B cell (primary cell): Measurements from ENCODE around the gene HDAC9. TPM values are rescaled to one million over a fixed set of nuclear protein-coding genes. Genes with fewer than 3 reads are reported as not detected.

Experiments
- ATAC-seq: fragments of 200-7000 bp; cut with Tn5 transposase; one replicate; pipeline ENCODE4 v1.10.0; 2021; ENCODE audit warnings: low read depth, mild to moderate bottlenecking, moderate number of reproducible peaks, moderate library complexity
- CTCF ChIA-PET: fragments of 350-600 bp; sonication (Branson Sonifier 250); formaldehyde crosslinking; loops from one replicate; lab custom pipeline; 2021; ENCODE audit warnings: antibody characterized with exemption, inconsistent platforms; lab: Charles Lee
- POLR2A ChIA-PET: fragments of 350-600 bp; sonication (Branson Sonifier 250); formaldehyde crosslinking; loops from one replicate; lab custom pipeline; 2021; ENCODE audit warnings: antibody characterized with exemption; lab: Charles Lee
- DNase-seq: peaks from one replicate; pipeline ENCODE4 v3.0.0; 2013
- H2AFZ ChIP-seq: 2 replicates; pipeline ENCODE4 v1.6.1; 2012; ENCODE audit warnings: mild to moderate bottlenecking, low read depth, low read length; ENCODE audit not compliant: insufficient read depth, poor library complexity, severe bottlenecking
- H3K27ac ChIP-seq, 2 donors: 1 replicate in 1 of 2; 2 replicates in 1 of 2; pipeline ENCODE4 v1.5.1; 2012 to 2013; ENCODE audit warnings: low read length in 2 of 2, mild to moderate bottlenecking in 2 of 2, moderate library complexity in 1 of 2
- H3K27me3 ChIP-seq, 4 experiments: fragments of 200-600 bp in 1 of 4; sonication (generic) in 1 of 4; replicated peaks in 1 of 4; 1 replicate in 2 of 4; 2 replicates in 2 of 4; pipeline versions ENCODE4 v1.6.1 to v1.7.0; 2013 to 2016; ENCODE audit warnings: low read length in 3 of 4, mild to moderate bottlenecking in 2 of 4, mixed read lengths in 1 of 4, moderate library complexity in 1 of 4; ENCODE audit not compliant: insufficient read depth in 4 of 4, control insufficient read depth in 3 of 4; ENCODE audit errors: control extremely low read depth in 1 of 4
- H3K36me3 ChIP-seq, 2 experiments: replicated peaks in 1 of 2; 1 replicate in 1 of 2; 2 replicates in 1 of 2; pipeline versions ENCODE4 v1.6.1 to v1.7.1; 2013; ENCODE audit warnings: low read length in 1 of 2; ENCODE audit not compliant: insufficient read depth in 2 of 2, control insufficient read depth in 1 of 2; ENCODE audit errors: control extremely low read depth in 1 of 2, extremely low read depth in 1 of 2
- H3K4me1 ChIP-seq, 2 donors: fragments of 200-600 bp in 1 of 2; sonication (generic) in 1 of 2; 1 replicate in 1 of 2; 2 replicates in 1 of 2; pipeline versions ENCODE4 v1.5.1 to v1.6.1; 2013 to 2017; ENCODE audit warnings: low read length in 2 of 2; ENCODE audit not compliant: control insufficient read depth in 2 of 2, insufficient read depth in 2 of 2
- H3K4me2 ChIP-seq: replicated peaks from 2 replicates; pipeline ENCODE3; 2012; ENCODE audit warnings: mild to moderate bottlenecking, low read depth, low read length; ENCODE audit not compliant: poor library complexity, severe bottlenecking
- H3K4me3 ChIP-seq, 5 experiments: fragments of 200-600 bp in 1 of 5; sonication (generic) in 1 of 5; 1 replicate in 3 of 5; 2 replicates in 2 of 5; pipeline versions ENCODE4 v1.5.1 to v1.7.0; 2011 to 2016; ENCODE audit warnings: low read length in 4 of 5, mild to moderate bottlenecking in 4 of 5, low read depth in 2 of 5, control low read depth in 1 of 5, moderate library complexity in 1 of 5; ENCODE audit not compliant: insufficient read depth in 1 of 5; ENCODE audit errors: control extremely low read depth in 1 of 5, extremely low read depth in 1 of 5
- H3K79me2 ChIP-seq: fragments of 200-600 bp; sonication (generic); one replicate; pipeline ENCODE4 v1.6.0; 2016; ENCODE audit warnings: low read length; ENCODE audit not compliant: control insufficient read depth, insufficient read depth
- H3K9ac ChIP-seq: fragments of 200-600 bp; sonication (generic); 2 replicates; pipeline ENCODE4 v1.6.1; 2017; ENCODE audit warnings: mild to moderate bottlenecking, low read length, moderate library complexity
- H3K9me3 ChIP-seq, 3 donors: one replicate each; pipeline versions ENCODE4 v1.6.1 to v1.7.1; 2013; ENCODE audit warnings: low read length in 2 of 3; ENCODE audit not compliant: control insufficient read depth in 2 of 3, insufficient read depth in 1 of 3; ENCODE audit errors: control extremely low read depth in 1 of 3
- H4K20me1 ChIP-seq: 2 replicates; pipeline ENCODE4 v1.6.0; 2012; ENCODE audit warnings: mild to moderate bottlenecking, low read length; ENCODE audit not compliant: insufficient read depth, control insufficient read depth, poor library complexity, severe bottlenecking
- H3K27ac Mint-ChIP-seq: one replicate; pipeline ENCODE4 v1.8.0; 2021; ENCODE audit warnings: mixed read lengths
- H3K27me3 Mint-ChIP-seq: one replicate; pipeline ENCODE4 v1.8.0; 2021; ENCODE audit warnings: mixed read lengths
- H3K4me1 Mint-ChIP-seq: one replicate; pipeline ENCODE4 v1.8.0; 2021; ENCODE audit warnings: mixed read lengths
- H3K4me3 Mint-ChIP-seq: one replicate; pipeline ENCODE4 v1.8.0; 2021; ENCODE audit warnings: mixed read lengths
- H3K9me3 Mint-ChIP-seq: one replicate; pipeline ENCODE4 v1.8.0; 2022; ENCODE audit warnings: mixed read lengths; ENCODE audit not compliant: insufficient read depth
- CTCF ChIP-seq: fragments of 200-600 bp; IDR thresholded peaks from one replicate; pipeline ENCODE4 v1.8.0; 2022; ENCODE audit warnings: antibody characterized with exemption, mild to moderate bottlenecking
- EZH2 ChIP-seq: IDR thresholded peaks from 2 replicates; pipeline ENCODE4 v1.6.1; 2012; ENCODE audit warnings: borderline replicate concordance, low read depth, mild to moderate bottlenecking, moderate library complexity, low read length; ENCODE audit not compliant: insufficient read depth, poor library complexity, severe bottlenecking
- WGBS: methylation state at CpG from one replicate; pipeline ENCODE4 v1.1.5; 2013; ENCODE audit warnings: missing lambda C conversion rate; ENCODE audit not compliant: insufficient coverage; 5-methylcytosine and 5-hydroxymethylcytosine counted together
- intact Hi-C: fragments of 100-400 bp; cut with micrococcal nuclease; formaldehyde crosslinking; loops from one replicate; pipeline ENCODE4 v1.10.0; 2022
- polyA plus RNA-seq: library from polyadenylated mRNA; depleted of rRNA; stranded (reverse); fragments of >200 nt; gene quantifications from 2 replicates; pipeline ENCODE4 v1.2.3, GENCODE V29; 2012
- total RNA-seq, 2 donors: library from RNA; stranded (reverse); fragments of 120-200 nt in 1 of 2; gene quantifications; 1 replicate in 1 of 2; 2 replicates in 1 of 2; pipeline versions ENCODE4 v1.2.3 to v1.2.4, GENCODE V29; 2013 to 2022

Gene HDAC9
- total and polyA plus RNA-seq, 2 donors (not counting 1 experiment from before 2014, with no cell fraction given), result 49.1 to 64.8 TPM

DNA sequence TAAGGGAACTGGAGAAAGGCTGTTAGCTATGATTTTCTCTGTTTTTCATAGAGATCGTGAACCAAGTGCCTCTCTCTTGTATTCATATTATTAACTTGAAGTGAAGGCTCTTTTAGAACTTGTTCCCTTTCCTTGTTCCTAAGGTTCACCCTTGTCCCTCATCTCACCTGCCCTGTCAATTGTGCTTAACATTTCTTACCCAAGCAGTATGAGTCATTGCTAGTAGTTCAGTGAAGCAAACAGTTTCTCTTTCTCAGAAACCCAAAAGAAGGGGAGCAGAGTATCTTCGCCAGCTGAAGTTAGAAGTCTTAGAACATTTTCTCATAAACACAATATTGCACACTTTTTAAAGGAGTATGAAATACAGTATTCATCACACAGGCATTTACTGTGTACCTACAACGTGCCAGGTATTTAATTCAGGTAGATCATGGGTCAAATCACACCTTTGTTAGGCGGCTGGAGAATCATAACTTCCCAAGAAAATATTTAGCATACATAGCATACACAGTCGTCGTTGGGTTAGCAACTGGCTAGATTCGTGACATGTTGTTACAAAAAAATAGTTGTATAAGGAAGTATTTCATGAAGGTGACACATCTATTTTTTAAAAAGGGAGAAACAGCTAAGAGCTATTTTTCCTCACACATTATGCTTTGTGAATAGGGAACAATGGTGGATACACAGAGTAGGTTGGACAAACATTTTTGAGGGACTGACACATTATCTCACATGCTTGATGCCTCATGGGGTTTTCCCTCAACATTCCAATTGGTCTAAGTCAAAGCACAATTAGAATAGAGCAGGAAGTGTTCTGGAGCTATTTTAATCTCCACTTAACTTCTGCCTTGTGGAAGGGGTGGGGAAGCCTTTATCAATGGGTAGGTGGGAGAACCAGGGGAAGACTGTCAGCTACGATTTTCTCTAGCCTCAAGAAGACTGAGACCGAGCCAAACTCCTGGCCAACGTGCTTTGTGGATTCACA lies 13.2 kb downstream of the HDAC9 start:
- Histone ChIP-seq H3K4me1 (peaks cover 54 to 76% of the 10 kb centered on the region in 2 donors), H3K4me3 (peak overlapping the region in 4 of 5 experiments; percentile 13 to 65 (median 30)), H3K79me2 (peaks cover 98% of the 10 kb centered on the region), H3K27ac (peak overlapping the region; percentile 91 to 96), H3K9me3 (no peaks in the 10 kb centered on the region), H3K4me2 (peak overlapping the region; percentile 79), H3K36me3 (no peaks in the 10 kb centered on the region), H3K9ac (peak overlapping the region; percentile 75), H4K20me1 (no peaks in the 10 kb centered on the region), H3K27me3 (no peaks in the 10 kb centered on the region), H2AFZ (peak overlapping the region; percentile 25)
- ATAC-seq (peak; percentile 79), DNase-seq (peak; percentile 75)
- peak overlapping the region; percentile 99 for H3K27ac Mint-ChIP-seq
- no peak for TF ChIP-seq CTCF
- TF ChIP-seq EZH2, result no peak
- intact Hi-C loops, result loop anchor here (1.0 to 10.0 kb wide), 5 partner anchors 12 to 1754 kb away; partner anchors contain the start of gene TSPAN13
- H3K27me3 Mint-ChIP-seq, result no peaks in the 10 kb centered on the region
- H3K9me3 Mint-ChIP-seq, result no peaks in the 10 kb centered on the region
- peaks cover 77% of the 10 kb centered on the region for H3K4me1 Mint-ChIP-seq
- ChIA-PET CTCF (interaction anchor here (0.9 to 5.8 kb wide), 11 partner anchors 11 to 156 kb away, joined by 3 to 42 read pairs (median 5); partner anchors contain the start of gene HDAC9), POLR2A (interaction anchor here (0.6 to 2.7 kb wide), 9 partner anchors 9 to 571 kb away, joined by 4 to 13 read pairs (median 5); partner anchors contain the start of gene HDAC9)
- H3K4me3 Mint-ChIP-seq, result peak overlapping the region; percentile 93
- WGBS, result 32% methylated on average over 2 of the region's 10 CpGs
